ENCODE measurements around the gene SLC46A1.

DNA sequence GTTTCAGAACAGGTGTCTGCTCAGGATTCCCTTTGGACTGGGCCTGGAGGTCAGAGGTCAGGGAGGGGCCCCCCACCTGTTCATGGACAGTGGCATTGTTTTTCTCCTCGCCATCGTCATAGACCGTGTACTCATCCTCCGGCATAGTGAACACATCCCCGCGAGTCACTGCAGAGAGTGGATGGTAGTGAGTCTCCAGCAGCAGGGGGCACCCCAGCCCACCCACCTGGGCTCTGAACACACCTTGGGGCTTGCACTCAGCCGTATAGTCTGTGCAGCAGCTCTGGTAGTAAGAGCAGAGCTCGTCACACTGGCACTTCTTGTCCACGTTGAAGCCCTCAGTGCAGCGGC, 36.4 kb downstream of the SLC46A1 start:
- TF ChIP-seq POLR2A (IDR thresholded peaks at IDR 0.05) (no peak), CTCF (IDR thresholded peaks at IDR 0.05) (no peak)

Data from Peyer's patch (tissue), 4 donors.